Stimulated activated CD8-positive, alpha-beta memory T cell treated with anti-CD3 and anti-CD28 coated beads, Interleukin-4, amount 100 ng/mL, for 48 hours (primary cell): ENCODE results near the gene SLC22A17.

ENCODE experiments used
- DNase-seq: peaks from one replicate; pipeline ENCODE4 v3.0.0-alpha.2; 2020

The SLC22A17 gene

GRCh38 chr14:23361320-23361719 lies 8.6 kb upstream of the SLC22A17 start:
- DNase-seq: no peak

- no peak for DNase-seq
Observed at GRCh38 chr14:23360496-23360895, 7.8 kb upstream of the SLC22A17 start.

- no peak for DNase-seq
Observed at GRCh38 chr14:23359722-23360447, 7.2 kb upstream of the SLC22A17 start.

- DNase-seq: no peak
Observed at GRCh38 chr14:23359167-23359626, 6.5 kb upstream of the SLC22A17 start.

- DNase-seq: no peak
Observed at GRCh38 chr14:23358553-23359166, 6.0 kb upstream of the SLC22A17 start.

GRCh38 chr14:23358042-23358441 lies 5.4 kb upstream of the SLC22A17 start:
- no peak for DNase-seq

- DNase-seq: no peak
Observed at GRCh38 chr14:23357261-23357660, 4.6 kb upstream of the SLC22A17 start.

GRCh38 chr14:23356662-23357061 lies 4.0 kb upstream of the SLC22A17 start:
- DNase-seq: no peak

GRCh38 chr14:23355871-23356435 lies 3.3 kb upstream of the SLC22A17 start:
- no peak for DNase-seq

GRCh38 chr14:23354990-23355389 lies 2.3 kb upstream of the SLC22A17 start:
- no peak for DNase-seq

- DNase-seq: no peak
Observed at GRCh38 chr14:23353433-23353780, 720 bp upstream of the SLC22A17 start.

GRCh38 chr14:23351681-23352505 lies 794 bp downstream of the SLC22A17 start:
- no peak for DNase-seq

GRCh38 chr14:23349156-23349845 lies 3.4 kb downstream of the SLC22A17 start:
- no peak for DNase-seq

- DNase-seq: no peak
Observed at GRCh38 chr14:23348297-23348655, 4.4 kb downstream of the SLC22A17 start.

GRCh38 chr14:23347406-23348296 lies 5.0 kb downstream of the SLC22A17 start:
- no peak for DNase-seq

- no peak for DNase-seq
Observed at GRCh38 chr14:23346693-23347405, 5.8 kb downstream of the SLC22A17 start.

GRCh38 chr14:23345987-23346692 lies 6.5 kb downstream of the SLC22A17 start:
- DNase-seq: no peak

GRCh38 chr14:23344481-23344880 lies 8.2 kb downstream of the SLC22A17 start:
- DNase-seq: no peak

GRCh38 chr14:23339506-23340268 lies 13.0 kb downstream of the SLC22A17 start:
- DNase-seq: no peak

GRCh38 chr14:23335623-23336022 lies 17.1 kb downstream of the SLC22A17 start:
- DNase-seq: no peak
